Heart left ventricle (tissue), 16 donors: ENCODE results near the gene TXNRD2. TPM values are rescaled to one million over a fixed set of nuclear protein-coding genes. Genes with fewer than 3 reads are reported as not detected.
A peak's percentile ranks its signal among the peaks of the same experiment; 100 is the strongest.

ENCODE experiments used
- ATAC-seq, 4 donors: fragments of 200-7000 bp; cut with Tn5 transposase; one replicate each; pipeline ENCODE4 v1.9.1; 2020 to 2022; ENCODE audit warnings: moderate library complexity in 4 of 4, mild to moderate bottlenecking in 3 of 4, moderate number of reproducible peaks in 1 of 4
- DNase-seq, 5 donors: peaks; one replicate each; pipeline ENCODE4 v3.0.0-alpha.2; 2020
- H3K27ac ChIP-seq, 12 donors: fragments of 200-600 bp; sonication (generic) in 4 of 12; one replicate each; pipeline versions ENCODE4 v1.5.0 to v1.8.0; 2016 to 2022; ENCODE audit warnings: mild to moderate bottlenecking in 2 of 12
- H3K27me3 ChIP-seq, 9 donors: fragments of 200-600 bp; sonication (generic) in 2 of 9; one replicate each; pipeline versions ENCODE4 v1.5.1 to v1.8.0; 2016 to 2022; ENCODE audit warnings: mild to moderate bottlenecking in 3 of 9
- H3K36me3 ChIP-seq, 9 donors: fragments of 200-600 bp; sonication (generic) in 2 of 9; one replicate each; pipeline versions ENCODE4 v1.5.0 to v1.8.0; 2018 to 2022; ENCODE audit warnings: mild to moderate bottlenecking in 2 of 9
- H3K4me1 ChIP-seq, 12 donors: fragments of 200-600 bp; sonication (generic) in 4 of 12; one replicate each; pipeline versions ENCODE4 v1.5.0 to v1.8.0; 2016 to 2022; ENCODE audit warnings: mild to moderate bottlenecking in 3 of 12
- H3K4me3 ChIP-seq, 12 donors: fragments of 200-600 bp; sonication (generic) in 4 of 12; one replicate each; pipeline versions ENCODE4 v1.5.0 to v1.8.0; 2017 to 2022; ENCODE audit warnings: mild to moderate bottlenecking in 9 of 12, moderate library complexity in 4 of 12
- H3K9me3 ChIP-seq, 12 donors: fragments of 200-600 bp; sonication (generic) in 4 of 12; one replicate each; pipeline versions ENCODE4 v1.5.0 to v1.8.0; 2016 to 2022; ENCODE audit warnings: mild to moderate bottlenecking in 1 of 12
- CTCF ChIP-seq, 12 donors: fragments of 200-600 bp; sonication (generic) in 4 of 12; IDR thresholded peaks; one replicate each; pipeline versions ENCODE4 v1.5.0 to v1.8.0; 2018 to 2022; ENCODE audit warnings: antibody characterized with exemption in 12 of 12, mild to moderate bottlenecking in 5 of 12
- POLR2A ChIP-seq, 2 donors: fragments of 450-650 bp; IDR thresholded peaks; one replicate each; pipeline ENCODE4 v1.6.1; 2017; ENCODE audit warnings: antibody characterized with exemption in 2 of 2, mild to moderate bottlenecking in 2 of 2, moderate library complexity in 2 of 2
- WGBS, 4 donors: extraction: QIAGEN DNeasy Blood & Tissue Kit in 2 of 4; methylation state at CpG; one replicate each; pipeline versions ENCODE4 v1.1.5 to v1.1.7; 2013 to 2018; 5-methylcytosine and 5-hydroxymethylcytosine counted together
- intact Hi-C, 10 donors: fragments of 100-400 bp; cut with DNase I; formaldehyde crosslinking; loops; one replicate each; pipeline versions ENCODE4 v1.11.1 to v1.14.2; 2022
- polyA plus RNA-seq, 2 donors: library from polyadenylated mRNA; stranded (reverse); fragments of 200-250 nt; gene quantifications; one replicate each; pipeline ENCODE4 v1.2.3, GENCODE V29; 2013
- total RNA-seq, 9 donors: library from RNA; depleted of rRNA in 2 of 9; stranded (reverse); fragments of >200 nt in 2 of 9; fragmentation: NEBNext Ultra II Directional in 3 of 9; extraction: Animal tissue kit (Norgen Biotek cat#: 25700) in 3 of 9; gene quantifications; one replicate each; pipeline versions ENCODE4 v1.1.0 to v1.2.4, GENCODE V29; 2016 to 2023
- donor health status: ischemic (EF 13 %, LVEDD 7.1; RV severe dilation, severe dysfunction).
- donor health status: healthy with polysubstance abuse.
- donor health status: DM: no; HTN: yes; CAD: no.
- donor health status: DM: no; HTN: no; CAD: no.
- donor health status: ischemic (EF 25% LVEDD 6.9; RV normal size, moderate dysfunction).
- donor health status: ischemic (EF 25% LVEDD 5.7; RV mildly dilated, moderate dysfunction).
- donor health status: healthy.
- donor health status: DM: yes; HTN: yes; CAD: no.
- donor health status: ischemic (EF 35%, LVEDD 5.7; RV mildly dilated, moderate dysfunction).
- donor health status: nonischemic (EF 11% LVEDD 7.7; RV severe dilation, severe dysfunction).
- donor health status: DM: yes; HTN: yes; CAD: no.
- donor health status: PGD.
- donor health status: ischemic (EF 29% LVEDD 5.4; RV normal size, mild dysfunction).
- donor health status: nonischemic (EF 23%, LVEDD 6.1; RV moderate dilation, normal function).

The TXNRD2 gene
- total and polyA plus RNA-seq, 11 donors: 23.4 to 60.2 (median 33.5) TPM

GRCh38 chr22:19980766-19981165, 39.1 kb upstream of the TXNRD2 start:
- intact Hi-C loops: no loop called here
- DNase-seq: peak in 1 of 5 donors; percentile 11

GRCh38 chr22:19979712-19980493, 38.3 kb upstream of the TXNRD2 start:
- no peak for ATAC-seq
- H3K36me3 ChIP-seq: peaks cover 0 to 60% (median 43%) of the 10 kb centered on the region in 9 donors
- TF ChIP-seq CTCF (IDR thresholded peaks at IDR 0.05) (no peak), POLR2A (IDR thresholded peaks at IDR 0.05) (no peak)
- H3K9me3 ChIP-seq: no peaks in the 10 kb centered on the region
- H3K27ac ChIP-seq: no peak overlapping the region
- WGBS, 4 donors: 94% methylated on average over 34 to 52 of the region's 52 CpGs
- DNase-seq: peak in 2 of 5 donors; percentile 15 to 62
- intact Hi-C loops: loop anchor here in 1 of 10 donors (10.0 kb wide), 1 partner anchor 125 kb away; no protein-coding TSS in a partner anchor
- H3K4me3 ChIP-seq: no peak overlapping the region
- peaks cover 0 to 34% (median 19%) of the 10 kb centered on the region in 12 donors for H3K4me1 ChIP-seq
- H3K27me3 ChIP-seq: no peaks in the 10 kb centered on the region

More at GRCh38 chr22:19980766-19981165, 39.1 kb upstream of the TXNRD2 start:
- Histone ChIP-seq H3K36me3 (peaks cover 0 to 52% (median 43%) of the 10 kb centered on the region in 9 donors), H3K27me3 (no peaks in the 10 kb centered on the region), H3K4me1 (peaks cover under 1 to 39% (median 28%) of the 10 kb centered on the region in 12 donors), H3K27ac (no peak overlapping the region), H3K4me3 (no peak overlapping the region), H3K9me3 (no peaks in the 10 kb centered on the region)
- 88 to 93% (median 91%) methylated on average over 3 to 7 of the region's 7 CpGs for WGBS, 4 donors
- no peak for ATAC-seq
- TF ChIP-seq POLR2A (IDR thresholded peaks at IDR 0.05) (no peak), CTCF (IDR thresholded peaks at IDR 0.05) (no peak)

DNA sequence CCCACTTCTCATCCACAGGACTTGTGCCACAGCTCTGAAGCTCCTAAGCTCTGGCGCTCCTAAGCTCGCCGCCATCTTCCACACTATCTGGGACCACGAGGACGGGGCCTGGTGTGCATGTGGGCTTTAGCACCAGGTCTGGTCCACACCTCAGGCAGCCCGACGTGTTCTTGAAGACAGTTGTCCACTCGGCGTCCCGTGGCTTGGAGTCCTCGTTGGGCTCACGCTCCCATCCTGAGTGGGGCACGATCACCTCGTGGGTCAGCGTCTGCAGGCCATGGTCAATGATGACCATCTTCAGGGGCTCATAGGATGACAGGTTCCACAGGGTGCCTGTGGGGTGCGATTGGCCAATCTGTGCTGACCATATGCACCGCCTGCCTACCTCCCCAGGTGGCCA, 37.1 kb upstream of the TXNRD2 start:
- DNase-seq: no peak
- Histone ChIP-seq H3K27me3 (no peaks in the 10 kb centered on the region), H3K4me3 (no peak overlapping the region), H3K4me1 (peaks cover 0 to 26% (median 10%) of the 10 kb centered on the region in 12 donors), H3K36me3 (peaks cover 0 to 67% (median 43%) of the 10 kb centered on the region in 9 donors), H3K9me3 (no peaks in the 10 kb centered on the region), H3K27ac (no peak overlapping the region)
- WGBS, 4 donors: 89 to 95% (median 95%) methylated on average over 17 of the region's 17 CpGs
- TF ChIP-seq POLR2A (IDR thresholded peaks at IDR 0.05) (no peak), CTCF (IDR thresholded peaks at IDR 0.05) (no peak)
- no peak for ATAC-seq
- intact Hi-C loops: loop anchor here in 1 of 10 donors (10.0 kb wide), 1 partner anchor 126 kb away; no protein-coding TSS in a partner anchor
